CD4-positive, alpha-beta T cell treated with Interleukin-4 for 1 hour (primary cell): ENCODE measurements around the gene ICE1.
"Not testable (repeated sequence)": the region's sequence is repeated elsewhere in the genome, so short reads cannot be mapped to it uniquely, and the experiment has no call there.

Source experiments
- DNase-seq, 2 donors: peaks; one replicate each; pipeline ENCODE4 v3.0.0-alpha.2; 2020 to 2022

ICE1 gene

DNA sequence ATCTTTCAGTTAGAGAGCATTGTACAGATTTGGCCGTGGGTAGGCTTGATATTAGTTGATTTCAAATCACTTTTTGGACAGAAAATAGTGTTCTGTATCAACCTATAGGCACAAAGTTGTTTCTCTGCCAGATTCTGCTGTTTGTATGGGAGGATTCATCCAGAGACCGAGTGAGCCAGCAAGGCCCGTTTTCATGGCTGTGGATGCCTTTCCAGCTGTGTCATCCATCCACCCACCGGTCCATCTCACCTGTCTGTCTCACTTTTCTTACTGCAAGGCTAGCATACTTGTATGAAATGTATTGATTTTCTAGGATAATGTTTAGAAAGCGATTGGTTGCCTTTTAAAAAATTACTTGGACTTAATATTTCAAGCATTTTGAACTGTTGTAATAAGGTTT is 34.4 kb downstream of the ICE1 start:
- DNase-seq = no peak

DNA sequence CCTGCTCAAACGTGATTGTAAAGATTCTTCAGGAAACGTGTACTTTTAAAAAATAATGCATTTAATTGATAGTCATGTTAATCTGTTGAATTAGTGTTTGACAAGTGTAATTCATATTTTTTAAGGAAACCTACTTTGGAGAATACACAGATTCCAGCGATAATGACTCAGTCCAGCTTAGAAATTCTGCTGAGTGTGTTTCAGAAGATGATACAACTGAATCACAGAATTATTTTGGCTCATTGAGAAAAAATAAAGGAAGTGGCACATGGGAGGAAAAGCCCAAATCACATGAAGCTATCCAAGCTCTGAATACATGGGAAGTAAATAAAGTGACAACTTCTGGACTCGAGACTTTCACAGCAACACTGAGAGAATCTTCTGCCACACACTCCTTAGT is 37.8 kb downstream of the ICE1 start:
- DNase-seq = no peak

DNA sequence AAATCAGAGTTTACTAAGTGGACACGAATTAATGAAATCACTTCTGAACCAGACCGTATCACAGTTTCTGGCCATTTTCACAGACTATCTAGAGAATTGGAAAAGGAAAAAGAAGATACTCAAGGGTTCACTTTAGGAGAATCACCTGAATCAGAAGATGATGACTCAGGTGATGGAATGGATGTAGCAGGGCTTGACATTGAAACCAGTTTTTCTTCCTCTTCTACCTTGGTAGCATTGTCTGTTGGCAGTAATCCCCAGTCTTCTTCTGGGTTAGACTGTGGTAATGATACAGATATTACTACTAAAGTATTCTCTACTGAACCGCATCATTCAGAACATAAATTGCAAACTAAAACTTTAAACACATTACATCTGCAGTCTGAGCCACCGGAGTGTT is 38.5 kb downstream of the ICE1 start:
- DNase-seq = no peak

DNA sequence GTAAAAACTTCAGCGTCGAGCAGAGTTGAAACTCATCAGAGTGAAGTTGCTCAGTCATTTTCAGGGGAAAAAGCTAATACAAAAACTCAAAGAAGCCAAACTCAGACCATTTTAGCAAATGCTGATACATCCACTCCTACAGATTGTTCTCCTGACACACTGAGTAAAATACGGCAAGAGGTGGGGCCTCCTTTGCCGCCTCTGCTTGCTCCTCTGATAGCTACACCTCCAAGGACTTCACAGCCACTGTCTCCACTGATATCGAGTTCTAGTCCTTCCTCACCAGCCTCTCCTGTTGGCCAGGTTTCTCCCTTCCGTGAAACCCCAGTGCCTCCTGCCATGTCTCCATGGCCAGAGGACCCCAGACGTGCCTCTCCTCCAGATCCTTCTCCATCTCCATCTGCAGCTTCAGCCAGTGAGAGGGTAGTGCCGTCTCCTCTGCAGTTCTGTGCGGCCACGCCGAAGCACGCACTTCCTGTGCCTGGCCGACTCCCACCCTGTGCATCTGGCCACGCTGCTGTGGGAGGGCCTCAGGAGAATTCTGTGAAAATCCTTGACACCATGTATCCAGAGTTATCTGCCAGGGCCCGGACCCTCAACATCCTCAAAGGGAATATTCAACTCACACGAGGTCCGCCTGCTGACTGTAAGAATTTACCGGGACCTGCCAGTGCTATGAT is 41.7 kb downstream of the ICE1 start:
- no peak for DNase-seq

DNA sequence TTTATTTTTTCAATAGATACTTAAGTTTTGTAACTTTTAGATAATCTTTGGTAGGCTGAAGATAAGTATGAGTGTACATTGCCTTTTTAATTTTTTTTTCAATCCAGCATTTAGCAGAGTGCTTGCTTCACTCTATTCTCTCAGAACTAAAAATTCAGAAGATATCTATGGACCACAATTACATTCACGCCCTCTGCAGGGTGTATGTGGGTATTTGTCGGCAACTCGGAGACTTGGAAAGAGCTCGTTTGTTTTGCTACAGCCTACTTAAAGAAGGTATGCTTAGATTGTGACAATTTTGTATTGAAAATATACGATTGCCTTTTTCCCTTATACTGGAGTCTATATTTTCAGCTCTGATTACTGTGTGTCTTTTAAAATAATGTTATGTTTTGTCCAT is 43.8 kb downstream of the ICE1 start:
- DNase-seq = no peak

DNA sequence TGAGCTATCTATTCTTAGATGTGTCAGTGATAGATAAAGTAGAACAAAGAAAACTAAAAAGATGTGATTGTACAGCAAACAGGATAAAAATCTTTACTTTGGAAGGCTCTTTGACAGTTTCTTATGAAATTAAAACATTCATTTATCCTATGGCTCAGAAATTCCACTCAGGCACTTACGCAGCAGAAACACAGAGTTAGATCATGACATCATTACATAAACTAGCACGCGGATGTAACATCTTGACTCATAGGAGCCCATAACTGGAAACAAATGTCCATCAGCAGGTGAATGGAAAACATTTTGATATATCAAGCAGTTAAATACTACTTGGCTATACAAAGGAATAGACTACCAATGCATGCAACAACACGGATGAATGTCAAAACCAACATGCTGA is 45.3 kb downstream of the ICE1 start:
- DNase-seq = no peak

DNA sequence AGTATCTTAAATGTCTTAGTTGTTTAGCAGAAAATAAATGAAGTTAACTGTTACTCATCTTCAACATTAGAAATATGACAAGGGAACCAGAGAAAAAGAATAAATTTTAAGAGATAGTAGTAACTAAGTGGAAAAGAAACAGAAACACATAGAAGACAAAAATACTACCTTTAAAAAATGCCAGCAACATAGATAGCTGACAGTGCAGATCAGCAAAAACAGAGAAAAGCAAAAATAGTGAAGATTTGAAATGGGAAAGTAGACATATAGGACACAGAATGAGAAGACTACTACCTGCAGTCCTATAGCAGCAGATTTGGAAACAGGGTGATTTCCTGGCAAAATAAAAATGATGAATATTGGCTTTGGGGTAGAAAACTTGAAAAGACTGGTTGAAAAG is 48.5 kb downstream of the ICE1 start:
- DNase-seq = no peak

DNA sequence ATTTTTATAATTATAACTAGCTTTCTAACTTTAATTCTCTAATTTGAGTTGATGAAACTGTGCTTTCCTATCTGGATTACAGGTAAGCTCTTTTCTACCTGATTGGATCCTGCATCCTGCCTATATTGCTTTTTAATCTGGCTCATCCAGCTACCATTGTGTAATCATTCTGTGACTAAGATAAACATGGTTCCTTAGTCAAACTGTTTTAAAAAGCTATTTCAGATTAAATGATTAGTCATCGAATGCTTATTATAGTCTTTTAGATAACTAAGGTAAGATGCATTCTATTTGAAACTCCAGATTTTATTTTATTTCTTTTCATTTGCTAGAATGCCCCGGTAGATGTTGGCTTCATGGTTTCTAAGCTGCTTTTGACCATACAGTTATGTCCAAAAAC is 50.7 kb downstream of the ICE1 start:
- DNase-seq = no peak

DNA sequence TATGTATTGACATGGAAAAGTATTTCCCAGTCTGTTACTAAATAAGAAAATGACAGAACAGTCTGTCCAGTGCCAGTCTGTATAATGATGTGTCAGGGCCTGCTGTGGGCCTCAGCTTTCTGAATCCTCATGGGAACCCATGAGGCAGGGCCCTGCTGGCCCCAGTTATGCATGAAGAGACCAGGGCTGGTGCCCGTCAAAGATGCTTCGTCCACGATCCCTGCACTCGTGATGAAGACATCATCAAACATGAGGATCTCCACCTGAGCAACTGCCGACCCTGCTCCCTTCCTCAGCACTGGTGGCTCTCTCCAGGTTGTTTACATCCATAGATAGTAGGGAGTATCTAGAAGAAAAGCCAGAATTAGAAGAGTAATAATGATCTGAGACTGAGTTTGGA is 52.5 kb downstream of the ICE1 start:
- no peak for DNase-seq

DNA sequence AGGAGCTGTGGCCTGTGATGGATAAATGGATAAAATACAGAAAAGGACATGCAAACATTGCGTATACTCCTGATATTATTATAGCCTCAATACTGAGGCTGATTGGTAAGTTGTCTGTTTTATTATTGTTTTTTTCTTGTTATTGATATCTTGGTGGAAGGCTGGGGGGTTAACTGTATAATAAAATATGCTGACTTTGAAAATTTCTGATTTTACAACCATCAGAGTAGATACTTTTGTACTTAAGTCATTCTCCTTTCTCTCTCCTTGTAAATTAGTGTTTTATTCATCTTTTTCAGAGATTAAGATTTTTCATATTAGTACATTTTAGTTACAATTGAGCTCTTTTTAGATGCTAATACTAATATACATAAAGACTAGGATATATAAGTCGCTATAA is 53.5 kb downstream of the ICE1 start:
- no peak for DNase-seq

DNA sequence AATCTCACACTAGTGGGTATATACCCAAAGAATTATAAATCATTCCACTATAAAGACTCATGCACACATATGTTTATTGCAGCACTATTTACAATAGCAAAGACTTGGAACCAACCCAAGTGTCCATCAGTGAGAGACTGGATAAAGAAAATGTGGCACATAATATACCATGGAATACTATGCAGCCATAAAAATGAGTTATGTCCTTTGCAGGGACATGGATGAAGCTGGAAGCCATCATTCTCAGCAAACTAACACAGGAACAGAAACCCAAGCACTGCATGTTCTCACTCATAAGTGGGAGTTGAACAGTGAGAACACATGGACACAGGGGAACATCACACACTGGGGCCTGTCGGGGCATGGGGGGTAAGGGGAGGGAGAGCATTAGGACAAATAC is 57.1 kb downstream of the ICE1 start:
- not testable (repeated sequence) for DNase-seq

DNA sequence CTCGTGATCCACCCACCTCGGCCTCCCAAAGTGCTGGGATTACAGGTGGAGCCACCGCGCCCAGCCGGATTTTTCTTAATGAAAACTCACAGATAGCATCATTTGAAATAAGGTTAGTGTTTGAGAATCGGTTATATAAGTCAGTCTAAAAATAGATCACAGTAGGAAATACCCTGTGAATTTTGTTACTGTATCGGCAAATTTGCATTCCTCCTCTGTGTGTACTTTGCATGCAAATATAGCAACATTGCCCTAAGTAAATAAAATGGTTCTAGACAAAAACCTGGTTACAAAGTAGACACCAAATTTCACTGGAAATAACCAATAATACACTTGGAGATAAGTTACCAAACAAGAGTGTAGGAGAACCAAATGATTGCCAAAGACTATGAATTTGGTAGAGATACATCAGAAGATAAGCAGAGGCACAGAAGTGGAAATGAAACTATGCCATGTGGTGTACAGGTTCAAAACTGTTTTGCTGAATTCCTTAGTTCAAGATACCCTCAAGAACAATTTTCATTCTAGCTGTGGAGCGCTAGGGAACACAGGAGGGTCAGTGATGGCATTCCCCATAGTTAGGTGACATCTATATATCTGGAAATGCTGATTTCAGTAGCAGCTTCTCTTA is 58.1 kb downstream of the ICE1 start:
- DNase-seq = no peak

DNA sequence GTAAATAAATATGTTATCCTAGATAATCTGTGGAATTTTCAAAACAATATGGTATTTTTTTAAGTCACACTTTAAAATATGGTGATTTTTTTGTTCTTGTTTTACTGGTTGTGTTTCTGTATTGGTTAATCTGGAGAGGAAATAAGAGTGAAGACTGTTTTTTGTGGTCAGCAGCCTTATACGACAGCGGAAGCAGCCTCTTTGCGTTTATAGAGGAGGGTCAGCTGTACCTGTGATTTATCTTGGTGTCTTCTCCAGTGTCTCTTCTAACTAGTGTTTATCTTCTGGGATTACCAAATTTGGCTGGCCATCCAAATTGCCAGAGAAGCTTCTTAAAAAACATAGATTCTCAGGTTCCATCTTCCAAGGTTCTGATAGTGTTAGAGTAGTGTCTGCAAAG is 58.7 kb downstream of the ICE1 start:
- peak; percentile 30 to 31 for DNase-seq

DNA sequence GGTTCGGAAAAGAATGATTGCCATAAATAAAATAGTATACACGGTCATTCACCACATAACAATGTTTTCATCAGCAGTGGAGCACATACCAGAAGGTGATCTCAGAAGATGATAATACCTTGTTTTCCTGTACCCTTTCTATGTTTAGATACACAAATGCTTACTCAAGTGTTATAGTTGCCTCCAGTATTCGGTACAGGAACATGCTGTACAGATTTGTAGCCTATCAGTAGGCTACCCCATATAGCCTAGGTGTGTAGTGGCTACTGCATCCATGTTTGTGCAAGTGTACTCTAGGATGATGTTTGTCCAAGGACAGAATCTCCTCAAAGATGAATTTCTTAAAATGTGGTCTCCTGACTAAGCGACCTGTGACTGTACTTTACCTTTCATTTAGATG is 59.2 kb downstream of the ICE1 start:
- no peak for DNase-seq

DNA sequence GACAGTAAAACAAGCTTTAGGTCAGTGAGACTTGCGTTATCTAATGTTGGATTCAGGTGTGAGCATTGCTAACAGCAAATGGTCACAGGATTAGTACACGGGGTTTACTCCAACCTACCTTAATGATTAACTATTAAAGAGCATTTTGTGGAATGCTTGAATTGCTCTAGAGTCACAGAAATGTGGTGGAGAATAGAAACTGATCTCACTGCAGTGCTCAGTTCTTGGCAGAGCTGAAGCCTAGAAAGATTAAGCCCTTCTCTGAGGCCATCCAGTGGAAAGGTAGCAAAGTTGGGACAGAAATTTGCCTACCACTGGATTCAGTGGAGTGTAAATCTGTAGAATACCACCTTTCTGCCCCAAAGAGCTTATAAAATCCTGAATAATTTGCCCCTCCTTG is 60.9 kb downstream of the ICE1 start:
- no peak for DNase-seq

DNA sequence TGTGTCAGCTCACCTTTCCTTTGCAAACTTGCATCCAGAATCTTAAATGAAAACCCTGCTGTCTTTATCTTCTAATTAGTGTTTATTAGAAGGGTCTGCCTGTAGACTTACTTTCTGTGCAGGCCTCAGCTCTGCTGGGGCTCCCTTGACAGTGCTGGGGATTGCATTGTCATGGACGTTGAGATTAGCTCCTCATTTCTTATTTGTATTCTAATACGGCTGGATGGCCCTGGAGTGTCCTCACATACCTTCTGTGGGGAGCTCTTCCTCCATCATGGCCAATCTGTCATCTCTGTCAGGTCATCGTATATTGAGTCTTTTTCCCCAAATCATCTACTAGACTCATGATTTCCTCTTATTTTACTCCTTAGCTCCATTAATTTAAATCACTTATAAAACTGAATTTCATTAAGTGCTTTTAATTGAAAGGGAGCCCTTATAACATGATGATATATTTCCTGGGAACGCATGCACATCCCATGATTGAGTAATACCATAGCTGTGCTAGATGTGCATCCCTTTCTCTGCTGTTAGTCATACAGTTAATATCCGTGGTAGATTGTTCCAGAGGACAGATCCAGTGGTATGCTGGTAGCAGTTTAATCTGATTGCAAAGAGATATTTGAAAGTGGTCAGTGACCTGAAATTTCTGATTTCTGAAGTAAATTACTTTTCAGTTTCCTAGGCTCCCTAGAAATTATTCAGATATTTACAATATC is 61.6 kb downstream of the ICE1 start:
- DNase-seq = no peak

DNA sequence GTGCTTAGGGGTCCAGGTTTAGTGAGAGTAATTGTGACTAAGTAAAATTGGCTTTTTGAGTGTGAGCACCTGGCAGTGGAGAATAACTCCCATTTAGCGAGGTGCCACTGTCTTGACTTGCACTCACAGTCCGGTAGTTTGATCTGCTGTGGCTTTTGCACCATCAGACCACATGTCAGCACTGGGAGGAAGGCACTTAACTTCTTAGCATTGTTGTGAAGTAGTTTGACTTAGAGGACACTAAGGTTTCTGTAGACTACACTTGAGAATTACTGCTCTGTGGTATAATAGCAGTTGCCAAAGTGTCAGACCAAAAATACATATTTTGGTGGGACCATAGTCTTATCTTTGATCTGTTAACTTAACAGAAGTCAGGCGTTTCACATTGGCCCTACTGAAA is 63.6 kb downstream of the ICE1 start:
- peak in 1 of 2 donors; percentile 6 for DNase-seq

DNA sequence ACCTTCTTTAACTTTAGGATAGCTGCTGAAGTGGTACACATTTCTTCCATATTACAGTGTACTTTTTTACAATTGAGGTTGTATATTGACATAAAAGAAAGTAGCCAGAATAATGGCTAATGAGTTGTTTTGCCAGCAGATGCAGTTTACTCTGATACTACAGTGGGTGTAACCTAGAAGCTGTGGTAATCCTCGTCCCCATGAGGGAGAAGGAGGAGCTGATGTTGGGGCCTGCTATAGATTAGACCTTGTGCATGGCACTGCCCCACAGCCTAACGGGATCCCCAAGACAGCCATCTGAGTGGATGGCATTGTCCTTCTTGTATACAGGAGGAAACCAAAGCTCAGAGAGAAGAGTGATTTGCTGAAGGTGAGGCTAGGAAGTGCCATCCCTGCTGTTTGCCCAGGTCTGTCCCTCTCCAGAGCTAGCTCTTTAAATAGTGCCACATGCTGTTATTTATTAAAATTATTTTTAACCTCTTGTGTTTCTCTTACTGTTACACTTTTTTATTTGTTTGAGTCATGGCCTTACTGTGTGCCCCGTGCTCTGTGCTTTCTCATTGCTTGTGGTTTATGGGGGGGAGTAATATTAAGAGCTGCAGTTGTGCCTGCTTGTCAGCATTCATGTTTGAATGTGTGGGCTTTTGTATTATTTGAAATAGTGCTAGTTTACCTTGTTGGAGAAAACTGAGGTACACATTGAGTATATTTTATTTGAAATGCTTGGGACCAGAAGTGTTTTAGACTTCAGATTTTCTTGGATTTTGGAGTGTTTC is 65.3 kb downstream of the ICE1 start:
- no peak for DNase-seq

DNA sequence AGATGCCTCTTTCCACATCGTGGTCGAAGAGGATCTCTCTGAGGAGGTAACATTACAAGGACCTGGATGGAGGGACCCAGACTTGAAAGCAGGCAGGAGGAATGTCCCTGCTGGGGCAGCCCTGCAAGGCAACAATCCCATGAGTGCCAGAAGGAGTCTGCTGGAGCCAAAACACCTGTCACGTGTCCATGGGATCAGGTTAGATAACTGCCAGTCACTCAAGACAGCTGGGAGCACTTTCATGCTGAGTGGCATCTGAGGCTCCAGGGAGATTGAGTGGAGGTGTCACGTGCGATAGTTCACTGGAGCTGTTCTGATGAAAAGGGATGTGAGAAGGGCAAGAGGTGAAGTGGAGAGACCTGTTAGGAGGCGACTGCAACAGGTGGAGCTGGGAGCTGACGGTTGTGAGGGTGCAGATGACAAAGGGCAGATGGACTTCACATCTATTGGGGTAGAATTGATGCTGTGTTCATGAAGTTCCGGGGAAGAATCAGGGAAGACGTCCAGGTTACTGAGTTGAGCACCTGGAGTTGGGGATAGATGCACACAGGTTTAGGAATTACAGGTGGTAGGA is 68.4 kb downstream of the ICE1 start:
- no peak for DNase-seq

DNA sequence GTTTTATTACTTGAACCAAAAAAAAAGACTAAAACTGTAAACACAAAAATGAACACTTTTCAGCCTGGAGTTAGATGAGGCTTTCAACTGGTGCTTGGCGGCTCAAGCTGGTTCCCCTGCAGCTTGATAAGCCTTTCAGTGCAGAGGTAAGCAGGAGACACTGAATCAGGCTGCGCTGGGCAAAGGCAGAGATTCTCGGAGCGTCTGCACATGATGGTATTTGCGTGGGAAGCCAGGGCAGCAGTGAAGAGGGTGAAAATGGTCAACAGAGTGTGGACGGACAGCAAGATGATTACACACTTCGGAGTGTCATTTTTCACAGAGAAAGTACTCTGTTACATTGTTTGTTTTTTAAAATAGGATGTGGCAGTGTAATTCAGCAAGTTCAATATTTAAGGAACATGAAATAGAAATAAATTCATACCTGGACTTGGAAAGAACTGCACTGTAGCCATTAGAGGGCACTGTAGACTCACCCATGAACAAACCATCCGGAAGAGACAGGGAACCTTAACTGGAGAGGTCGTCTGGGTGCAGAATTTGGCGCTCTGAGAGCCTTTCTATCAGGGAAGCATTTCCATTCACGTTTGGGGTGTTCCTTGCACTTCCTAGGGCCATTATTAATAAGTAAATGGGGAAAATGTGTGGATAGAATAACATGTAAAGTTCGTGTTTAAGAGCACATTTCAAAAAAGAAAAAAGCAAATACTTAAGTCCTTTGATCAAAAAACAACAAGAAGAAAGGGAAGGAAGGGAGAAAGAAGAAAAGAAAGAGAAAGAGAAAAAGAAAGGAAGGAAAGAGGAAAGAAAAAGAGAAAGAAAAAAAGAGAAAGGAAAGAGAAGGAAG is 69.8 kb downstream of the ICE1 start:
- DNase-seq = peak; percentile 52 to 72

DNA sequence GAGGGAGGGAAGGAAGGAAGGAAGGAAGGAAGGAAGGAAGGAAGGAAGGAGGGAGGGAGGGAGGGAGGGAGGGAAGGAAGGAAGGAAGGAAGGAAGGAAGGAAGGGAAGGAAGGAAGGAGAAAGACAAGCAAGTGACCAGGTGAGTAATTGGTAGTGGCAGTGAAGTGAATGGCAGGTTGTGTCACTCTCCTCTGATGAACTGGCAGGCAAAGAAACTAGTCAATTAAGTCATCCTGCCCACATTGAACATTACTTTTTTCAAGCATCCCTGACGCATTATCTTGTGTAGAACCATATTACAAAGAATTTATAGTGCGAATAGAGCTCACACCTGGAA is 70.4 kb downstream of the ICE1 start:
- not testable (repeated sequence) for DNase-seq
